H1 (cell line): ENCODE results near the gene TMEM86B. TPM values are rescaled to one million over a fixed set of nuclear protein-coding genes. Genes with fewer than 3 reads are reported as not detected.

Source experiments
- CTCF ChIA-PET: fragments of 300-600 bp; sonication (Branson Sonifier 250); formaldehyde crosslinking; loops from one replicate; lab custom pipeline; 2021; ENCODE audit not compliant: partially characterized antibody; lab: Charles Lee
- POLR2A ChIA-PET: fragments of 300-600 bp; sonication (Branson Sonifier 250); formaldehyde crosslinking; loops from one replicate; lab custom pipeline; 2021; ENCODE audit warnings: inconsistent platforms; ENCODE audit not compliant: partially characterized antibody; lab: Charles Lee
- DNase-seq, 2 experiments: peaks; one replicate each; pipeline versions ENCODE4 v3.0.0 to v3.0.0-alpha.2; 2010 to 2022; ENCODE audit warnings: low spot score in 2 of 2, low read depth in 1 of 2, mixed read lengths in 1 of 2
- FAIRE-seq: peaks from 2 replicates; lab custom pipeline; 2011; peaks lifted over from hg19 to GRCh38; lab: Jason Lieb, UNC
- H2AFZ ChIP-seq: 2 replicates; pipeline ENCODE4 v1.8.1; 2012; ENCODE audit warnings: low read length, inconsistent platforms
- H2AK5ac ChIP-seq: 2 replicates; pipeline ENCODE4 v1.6.1; 2013; ENCODE audit warnings: low read depth, low read length
- H2BK120ac ChIP-seq: replicated peaks from 2 replicates; pipeline ENCODE3; 2013; ENCODE audit warnings: low read depth, low read length, inconsistent platforms
- H2BK12ac ChIP-seq: 2 replicates; pipeline ENCODE4 v1.6.1; 2013; ENCODE audit warnings: low read depth, low read length
- H2BK15ac ChIP-seq: 2 replicates; pipeline ENCODE4 v1.6.1; 2013; ENCODE audit warnings: low read length
- H2BK20ac ChIP-seq: 2 replicates; pipeline ENCODE4 v1.6.1; 2013; ENCODE audit warnings: low read length
- H2BK5ac ChIP-seq: 2 replicates; pipeline ENCODE4 v1.6.1; 2013; ENCODE audit warnings: low read depth, low read length
- H3K14ac ChIP-seq: 2 replicates; pipeline ENCODE4 v1.6.1; 2013; ENCODE audit warnings: inconsistent platforms; ENCODE audit not compliant: insufficient read length
- H3K18ac ChIP-seq: 2 replicates; pipeline ENCODE4 v1.6.1; 2013; ENCODE audit warnings: low read length; ENCODE audit errors: extremely low read depth
- H3K23ac ChIP-seq: 2 replicates; pipeline ENCODE4 v1.6.1; 2013; ENCODE audit warnings: inconsistent platforms; ENCODE audit not compliant: insufficient read length
- H3K23me2 ChIP-seq: 2 replicates; pipeline ENCODE4 v1.6.1; 2013; ENCODE audit warnings: low read depth, low read length
- H3K27ac ChIP-seq: 2 replicates; pipeline ENCODE4 v1.6.1; 2011; ENCODE audit warnings: low read depth, low read length, inconsistent platforms
- H3K27me3 ChIP-seq, 4 experiments: replicated peaks in 1 of 4; 1 replicate in 1 of 4; 2 replicates in 3 of 4; pipeline versions ENCODE4 v1.6.1 to v1.8.1; 2011 to 2013; ENCODE audit warnings: low read length in 3 of 4, mild to moderate bottlenecking in 3 of 4, inconsistent platforms in 2 of 4, mixed read lengths in 2 of 4, moderate library complexity in 1 of 4; ENCODE audit not compliant: control insufficient read depth in 3 of 4, insufficient read depth in 3 of 4; ENCODE audit errors: extremely low read depth in 1 of 4
- H3K36me3 ChIP-seq, 4 experiments: 2 replicates each; pipeline versions ENCODE4 v1.6.1 to v1.8.1; 2011 to 2013; ENCODE audit warnings: mild to moderate bottlenecking in 4 of 4, low read length in 3 of 4, moderate library complexity in 2 of 4, control low read depth in 1 of 4, inconsistent platforms in 1 of 4; ENCODE audit not compliant: insufficient read depth in 4 of 4, control insufficient read depth in 2 of 4
- H3K4ac ChIP-seq: replicated peaks from 2 replicates; pipeline ENCODE3; 2013; ENCODE audit warnings: low read length, low read depth, mixed read lengths, inconsistent platforms; ENCODE audit not compliant: insufficient read length
- H3K4me1 ChIP-seq, 4 experiments: replicated peaks in 1 of 4; 1 replicate in 1 of 4; 2 replicates in 3 of 4; pipeline versions ENCODE4 v1.6.1 to v1.8.1; 2011 to 2013; ENCODE audit warnings: low read length in 3 of 4, inconsistent platforms in 2 of 4, mixed read lengths in 1 of 4; ENCODE audit not compliant: insufficient read depth in 4 of 4, control insufficient read depth in 3 of 4
- H3K4me2 ChIP-seq, 2 experiments: 2 replicates each; pipeline versions ENCODE4 v1.6.1 to v1.8.1; 2011 to 2013; ENCODE audit warnings: low read depth in 2 of 2, low read length in 2 of 2, control low read depth in 1 of 2, inconsistent platforms in 1 of 2, mild to moderate bottlenecking in 1 of 2; ENCODE audit not compliant: insufficient read depth in 1 of 2
- H3K4me3 ChIP-seq, 4 experiments: fragments of 200-600, 300-600 bp in 1 of 4; sonication (generic), shearing (Covaris generic), sonication (Bioruptor Twin) in 1 of 4; 2 replicates each; pipeline versions ENCODE4 v1.5.1 to v1.8.1; 2011 to 2016; ENCODE audit warnings: low read length in 4 of 4, low read depth in 3 of 4, control low read depth in 2 of 4, inconsistent platforms in 2 of 4, mild to moderate bottlenecking in 2 of 4, mixed read lengths in 1 of 4, moderate library complexity in 1 of 4; ENCODE audit not compliant: insufficient read depth in 2 of 4; ENCODE audit errors: extremely low read depth in 1 of 4
- H3K56ac ChIP-seq: replicated peaks from 2 replicates; pipeline ENCODE3; 2013; ENCODE audit warnings: low read depth, mild to moderate bottlenecking, mixed read lengths, low read length, inconsistent platforms; ENCODE audit not compliant: insufficient read length
- H3K79me1 ChIP-seq: 2 replicates; pipeline ENCODE4 v1.6.1; 2013; ENCODE audit warnings: low read depth, low read length, control low read depth
- H3K79me2 ChIP-seq, 2 experiments: 2 replicates each; pipeline versions ENCODE4 v1.6.1 to v1.8.1; 2012 to 2013; ENCODE audit warnings: low read length in 2 of 2, mild to moderate bottlenecking in 2 of 2, inconsistent platforms in 1 of 2; ENCODE audit not compliant: insufficient read depth in 2 of 2, control insufficient read depth in 1 of 2
- H3K9ac ChIP-seq, 4 experiments: replicated peaks in 1 of 4; 1 replicate in 1 of 4; 2 replicates in 3 of 4; pipeline versions ENCODE4 v1.6.1 to v1.8.1; 2011 to 2013; ENCODE audit warnings: low read depth in 3 of 4, low read length in 3 of 4, control low read depth in 2 of 4, mild to moderate bottlenecking in 2 of 4, moderate library complexity in 2 of 4, inconsistent platforms in 1 of 4; ENCODE audit errors: extremely low read depth in 1 of 4
- H3K9me3 ChIP-seq, 2 experiments: 2 replicates each; pipeline versions ENCODE4 v1.6.1 to v1.8.1; 2012 to 2013; ENCODE audit warnings: mild to moderate bottlenecking in 2 of 2, moderate library complexity in 2 of 2, control low read depth in 1 of 2, inconsistent platforms in 1 of 2, low read depth in 1 of 2, low read length in 1 of 2, mixed read lengths in 1 of 2; ENCODE audit not compliant: insufficient read depth in 2 of 2
- H4K20me1 ChIP-seq, 2 experiments: replicated peaks in 1 of 2; 2 replicates each; pipeline versions ENCODE3 to v1.8.1; 2011 to 2013; ENCODE audit warnings: inconsistent platforms in 2 of 2, low read length in 2 of 2, mild to moderate bottlenecking in 1 of 2; ENCODE audit not compliant: insufficient read depth in 2 of 2, control insufficient read depth in 1 of 2
- H4K5ac ChIP-seq: 2 replicates; pipeline ENCODE4 v1.6.1; 2013; ENCODE audit warnings: low read length, low read depth, mixed read lengths, inconsistent platforms; ENCODE audit not compliant: insufficient read length
- H4K8ac ChIP-seq: 2 replicates; pipeline ENCODE4 v1.8.0; 2013; ENCODE audit warnings: mild to moderate bottlenecking, moderate library complexity, low read length, inconsistent platforms; ENCODE audit not compliant: insufficient read depth; ENCODE audit errors: extremely low read depth
- H4K91ac ChIP-seq: replicated peaks from 2 replicates; pipeline ENCODE3; 2013; ENCODE audit warnings: low read length, mixed read lengths, inconsistent platforms; ENCODE audit not compliant: insufficient read length
- ATF3 ChIP-seq: IDR thresholded peaks from 2 replicates; pipeline ENCODE4 v1.6.1; 2011; ENCODE audit warnings: low read depth, mild to moderate bottlenecking, low read length; ENCODE audit not compliant: insufficient read depth
- BRCA1 ChIP-seq: IDR thresholded peaks from 2 replicates; pipeline ENCODE4 v1.6.1; 2012; ENCODE audit warnings: low read depth, low read length, improper control_type of control experiment
- KDM5A ChIP-seq: fragments of 200-600 bp; IDR thresholded peaks from 2 replicates; pipeline ENCODE4 v1.7.1; 2012; ENCODE audit warnings: mild to moderate bottlenecking, low read length, inconsistent platforms, mixed read lengths
- SIN3A ChIP-seq, 2 experiments: IDR thresholded peaks in 1 of 2; conservative IDR thresholded peaks in 1 of 2; 2 replicates each; pipeline ENCODE4 v1.6.1; 2011 to 2012; ENCODE audit warnings: low read length in 2 of 2, improper control_type of control experiment in 1 of 2, low read depth in 1 of 2, mild to moderate bottlenecking in 1 of 2
- SP2 ChIP-seq: IDR thresholded peaks from 2 replicates; pipeline ENCODE4 v1.6.1; 2012; ENCODE audit warnings: mild to moderate bottlenecking, low read length, inconsistent platforms
- WGBS, 2 experiments: shearing (Covaris generic) in 1 of 2; methylation state at CpG; one replicate each; pipeline versions ENCODE4 v1.1.6 to v1.1.7; 2013 to 2015; ENCODE audit warnings: low lambda C conversion rate in 2 of 2, mixed read lengths in 2 of 2, inconsistent platforms in 1 of 2, low coverage in 1 of 2, missing lambda C conversion rate in 1 of 2; ENCODE audit not compliant: insufficient replicate concordance in 2 of 2, insufficient coverage in 1 of 2, insufficient read length in 1 of 2; ENCODE audit errors: extremely low coverage in 1 of 2, missing lambda C conversion rate in 1 of 2; 5-methylcytosine and 5-hydroxymethylcytosine counted together
- polyA plus RNA-seq, 7 experiments: library from polyadenylated mRNA; depleted of rRNA in 3 of 7; stranded (reverse) in 5 of 7; unstranded in 2 of 7; fragments of >200 nt in 5 of 7; fragments of 200-250 nt in 2 of 7; gene quantifications; 1 replicate in 5 of 7; 2 replicates in 1 of 7; 4 replicates in 1 of 7; pipeline versions ENCODE4 v1.2.1 to v1.2.3, GENCODE V29; 2011 to 2013; ENCODE audit warnings: missing spikeins in 2 of 7, mixed read lengths in 2 of 7
- total RNA-seq: library from RNA; stranded (reverse); fragmentation: NEBNext Ultra II Directional; extraction: Animal tissue kit (Norgen Biotek cat#: 25700); gene quantifications from 2 replicates; pipeline ENCODE4 v1.2.1, GENCODE V29; 2021

The TMEM86B gene
- total and polyA plus RNA-seq, 2 of the 8 experiments (the other 6 are each of a cell fraction or from before 2014, with no cell fraction given), result 2.0 to 2.9 TPM

GRCh38 chr19:55258828-55259539 is 30.4 kb upstream of the TMEM86B start, which contains the start of gene PPP6R1:
Gene PPP6R1 (minus strand): TSS chr19:55259017. CDS start chr19:55247103, 11,914 bp downstream.
- Histone ChIP-seq H2BK12ac (peak within 1 kb of the TSS; percentile 17; the same call in 1 of the 2 replicates), H3K23ac (no peak within 1 kb of the TSS), H3K14ac (no peak within 1 kb of the TSS), H4K8ac (peak within 1 kb of the TSS; percentile 58), H3K4me3 (peak within 1 kb of the TSS; percentile 79 to 89 (median 82)), H3K79me1 (peaks cover 19% of the 10 kb centered on the region), H3K4ac (no peak within 1 kb of the TSS), H2BK5ac (peak within 1 kb of the TSS; percentile 75; the same call in 1 of the 2 replicates), H3K27ac (peak within 1 kb of the TSS; percentile 65; the same call in 1 of the 2 replicates), H3K36me3 (no peaks in the 10 kb centered on the region), H4K91ac (peak within 1 kb of the TSS; percentile 84), H2BK20ac (no peak within 1 kb of the TSS), H3K23me2 (peaks cover 13% of the 10 kb centered on the region; the same call in 1 of the 2 replicates), H4K5ac (peak within 1 kb of the TSS; percentile 78), H3K56ac (peak within 1 kb of the TSS; percentile 80), H3K4me1 (peaks cover under 1 to 19% (median 15%) of the 10 kb centered on the region in 4 experiments; a peak in 6 of 7 replicates), H3K18ac (peak within 1 kb of the TSS; percentile 78), H3K79me2 (peaks cover 9 to 46% of the 10 kb centered on the region in 2 experiments), H3K4me2 (peak within 1 kb of the TSS; percentile 78 to 84), H3K9me3 (no peaks in the 10 kb centered on the region; a peak in 1 of 4 replicates), H2AFZ (peak within 1 kb of the TSS; percentile 67; the same call in 1 of the 2 replicates), H2BK15ac (no peak within 1 kb of the TSS), H4K20me1 (peaks cover 26 to 27% of the 10 kb centered on the region in 2 experiments), H2AK5ac (no peak within 1 kb of the TSS), H3K9ac (peak within 1 kb of the TSS; percentile 67 to 89 (median 80)), H2BK120ac (no peak within 1 kb of the TSS), H3K27me3 (no peaks in the 10 kb centered on the region)
- ChIA-PET CTCF (interaction anchor here (0.7 to 2.3 kb wide), 11 partner anchors 11 to 375 kb away, joined by 3 to 8 read pairs (median 4); no protein-coding TSS in a partner anchor), POLR2A (interaction anchor here (0.6 to 4.4 kb wide), 29 partner anchors 11 to 1086 kb away, joined by 3 to 28 read pairs (median 3); partner anchors contain the start of genes BRSK1, EPN1, HSPBP1 and KMT5C)
- no peak for FAIRE-seq
- peak; percentile 83 to 99 for DNase-seq
- WGBS, 2 experiments, result 1% methylated on average over 50 of the region's 76 CpGs; no CpG with 5 or more reads in 1 of the 2 experiments
- no peak for TF ChIP-seq ATF3
- no peak for TF ChIP-seq KDM5A
- TF ChIP-seq SIN3A (conservative IDR thresholded peaks at IDR 0.05 in 1 of 2, IDR thresholded peaks at IDR 0.05 in 1 of 2; ENCODE audit: low read depth in 1 of 2, low read length in 2 of 2), result peak in 1 of 2 experiments; percentile 70; a peak in 3 of 4 replicates
- TF ChIP-seq BRCA1, result 0 out of 2 replicates have a peak, but pooled peaks have one; percentile 19
- TF ChIP-seq SP2, result no peak
